HG03378 (cell line): ENCODE data around the gene INKA2.

Experiments used
- ATAC-seq: cut with Tn5 transposase; IDR thresholded peaks from one replicate; pipeline ENCODE4 v1.9.1; 2021; ENCODE audit warnings: mild to moderate bottlenecking, moderate library complexity; ENCODE audit not compliant: unreplicated experiment

Gene INKA2

DNA sequence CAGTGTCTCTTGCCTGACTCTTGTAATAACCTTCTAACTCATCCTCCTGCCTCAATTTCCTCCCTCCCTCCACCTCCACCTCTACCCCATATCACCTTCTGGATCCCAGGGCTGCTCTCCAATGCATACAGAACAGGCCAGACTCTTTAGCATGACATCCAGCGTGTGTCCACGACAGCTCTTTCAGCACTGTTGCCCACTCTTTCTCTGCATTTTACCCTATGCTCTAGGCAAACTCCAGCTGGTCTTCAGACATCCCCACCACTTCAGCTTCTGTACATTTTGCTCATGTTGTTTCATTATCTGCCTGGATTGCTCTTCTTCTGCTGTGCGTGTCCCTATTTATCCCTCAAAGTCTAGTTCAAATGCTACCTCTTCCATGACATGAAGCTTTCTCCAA is 4.8 kb downstream of the INKA2 start:
- no peak for ATAC-seq

DNA sequence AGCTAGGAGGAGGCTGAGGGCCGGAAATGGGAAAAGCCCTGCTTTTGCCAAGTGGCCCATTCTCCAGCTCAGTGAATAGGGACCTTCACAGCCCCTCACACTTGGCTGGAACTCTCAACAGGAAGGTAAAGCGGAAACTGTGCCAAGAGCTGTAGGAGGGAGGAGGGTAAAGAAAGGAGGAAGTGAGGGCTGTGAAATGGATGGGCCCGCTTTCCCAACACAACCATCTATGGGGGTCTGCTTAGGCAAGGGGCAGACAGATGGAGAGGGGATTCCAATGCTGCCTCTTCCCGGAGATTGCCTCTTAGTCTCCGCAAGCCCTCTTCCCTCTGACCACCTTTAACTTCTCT is 5.2 kb downstream of the INKA2 start:
- ATAC-seq = no peak

DNA sequence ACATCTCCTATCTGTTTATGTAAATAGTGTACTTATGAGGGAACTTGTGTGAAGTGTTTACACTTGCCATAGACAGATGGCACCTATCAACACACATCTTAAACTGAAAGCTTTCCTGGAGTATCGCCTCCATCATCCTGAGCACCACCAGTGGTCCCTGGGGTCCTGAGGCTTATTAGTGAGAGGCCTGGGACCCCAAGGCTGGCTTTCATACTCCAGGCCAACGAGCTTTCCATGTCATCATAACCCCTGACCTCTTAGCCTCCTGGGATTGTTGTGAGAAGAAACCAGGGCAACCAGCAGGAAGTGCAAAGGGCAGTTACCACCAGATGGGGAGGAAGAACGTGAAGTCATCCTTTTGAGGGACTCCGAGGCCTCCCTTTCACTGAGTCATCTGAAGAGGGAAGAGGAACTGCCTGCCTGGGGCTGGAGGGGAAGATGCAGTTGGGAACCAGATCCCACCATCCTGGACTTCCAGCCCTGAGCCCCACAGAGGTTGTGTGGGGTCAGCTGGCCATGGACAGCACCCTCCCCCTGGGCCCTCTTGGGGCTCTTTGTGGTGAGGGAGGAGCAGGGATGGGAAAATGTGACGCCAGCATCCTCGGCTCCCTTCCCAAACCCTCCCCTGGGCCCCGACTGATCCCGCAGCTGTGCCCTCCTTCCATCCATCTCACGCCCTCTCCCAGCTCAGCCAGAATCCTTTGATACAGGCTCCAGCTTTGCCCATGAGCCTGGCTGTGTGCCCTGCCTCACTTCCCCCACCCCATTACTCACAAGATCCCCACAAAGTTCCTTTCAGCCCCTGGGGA is 5.8 kb downstream of the INKA2 start:
- ATAC-seq = no peak

DNA sequence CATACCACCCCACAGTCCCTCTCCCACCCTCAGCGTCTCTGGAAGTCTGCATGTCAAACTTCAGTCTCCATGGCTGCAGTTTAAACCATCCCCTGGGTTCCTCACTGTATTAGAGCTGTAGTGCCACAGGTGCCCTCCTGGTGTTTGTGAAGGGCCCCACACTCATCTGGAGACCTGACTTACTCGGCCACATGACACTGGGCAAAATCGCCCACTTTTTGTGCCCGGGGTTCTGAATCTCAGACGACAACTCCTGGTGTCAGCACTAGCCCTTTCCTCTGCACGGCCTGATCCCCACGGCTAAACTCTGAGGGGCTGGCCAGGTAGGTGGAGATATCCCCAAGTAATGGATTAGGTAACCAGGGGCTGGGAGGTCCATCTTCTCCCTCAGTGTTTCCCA is 6.5 kb downstream of the INKA2 start:
- ATAC-seq = no peak

DNA sequence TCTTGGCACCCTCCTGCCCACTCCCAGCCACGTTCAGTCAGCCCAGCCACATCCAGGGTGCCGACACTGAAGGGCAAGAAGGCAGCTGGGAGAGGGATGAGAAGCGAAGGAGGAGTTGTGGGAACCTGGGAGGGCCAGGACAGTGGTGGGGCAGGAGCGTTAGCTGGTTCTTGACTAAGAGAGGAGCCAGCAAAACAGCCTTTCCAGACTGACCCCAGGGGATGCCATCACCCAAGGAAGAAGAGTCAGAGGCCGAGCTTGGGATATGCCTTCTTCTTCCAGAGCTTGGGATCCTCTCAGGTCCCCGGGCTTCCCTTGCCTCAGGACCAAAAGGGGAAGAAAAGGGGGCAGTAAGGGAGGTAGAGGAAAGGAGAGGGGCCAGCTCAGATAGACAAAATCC is 7.2 kb downstream of the INKA2 start:
- ATAC-seq = no peak

DNA sequence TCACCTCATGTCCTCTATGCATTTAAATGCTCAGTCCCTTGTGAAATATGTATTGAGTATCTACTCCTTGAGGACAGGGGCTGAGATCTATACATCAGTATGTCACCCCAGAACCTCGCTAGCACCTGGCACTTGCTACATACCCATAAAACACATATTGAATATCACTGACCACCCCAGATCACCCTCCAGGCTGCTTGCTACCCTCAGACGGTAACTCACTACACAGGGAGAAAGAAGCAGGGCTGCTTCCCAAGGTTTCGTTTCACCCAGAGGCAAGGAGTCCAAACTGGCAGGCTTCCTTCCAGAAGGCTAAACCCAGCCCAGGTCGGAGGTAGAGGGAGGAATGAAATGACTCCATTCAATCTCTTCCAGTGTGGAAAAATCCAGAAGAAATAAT is 8.5 kb downstream of the INKA2 start:
- ATAC-seq = no peak

DNA sequence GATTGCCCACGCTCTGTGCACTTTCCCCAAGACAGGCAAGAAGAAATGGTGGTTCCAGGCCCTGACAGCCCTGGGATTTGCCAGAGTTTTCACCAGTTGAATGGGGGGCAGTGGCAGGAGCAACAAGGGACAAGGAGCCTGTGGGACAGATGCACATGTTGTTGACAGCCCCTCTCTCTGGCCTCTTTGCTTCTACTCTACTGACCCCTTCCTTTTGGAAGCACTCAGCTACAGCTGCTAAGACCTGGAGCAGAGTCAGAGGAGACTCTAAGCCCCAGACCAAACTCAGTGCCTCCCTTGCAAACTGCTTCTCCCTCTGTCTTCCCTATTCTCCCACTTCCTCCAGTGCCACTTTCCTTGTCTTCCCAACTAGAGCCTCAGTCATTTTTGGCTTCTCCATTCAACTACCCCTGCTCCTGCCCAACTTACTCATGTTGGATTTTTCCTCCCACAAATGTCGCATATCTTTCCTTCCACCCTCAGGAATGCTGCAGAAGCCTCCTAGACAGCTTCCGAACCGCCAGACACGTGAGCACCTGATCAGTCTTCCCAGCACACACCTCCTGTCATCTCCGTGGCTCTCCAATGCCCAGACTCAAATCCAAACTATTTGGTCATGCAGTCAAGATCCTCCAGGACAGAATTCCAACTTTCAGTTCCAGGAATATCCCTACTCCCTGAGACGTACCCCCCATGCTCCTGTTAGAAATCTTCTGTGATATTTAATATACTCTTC is 9.1 kb downstream of the INKA2 start:
- ATAC-seq = no peak

DNA sequence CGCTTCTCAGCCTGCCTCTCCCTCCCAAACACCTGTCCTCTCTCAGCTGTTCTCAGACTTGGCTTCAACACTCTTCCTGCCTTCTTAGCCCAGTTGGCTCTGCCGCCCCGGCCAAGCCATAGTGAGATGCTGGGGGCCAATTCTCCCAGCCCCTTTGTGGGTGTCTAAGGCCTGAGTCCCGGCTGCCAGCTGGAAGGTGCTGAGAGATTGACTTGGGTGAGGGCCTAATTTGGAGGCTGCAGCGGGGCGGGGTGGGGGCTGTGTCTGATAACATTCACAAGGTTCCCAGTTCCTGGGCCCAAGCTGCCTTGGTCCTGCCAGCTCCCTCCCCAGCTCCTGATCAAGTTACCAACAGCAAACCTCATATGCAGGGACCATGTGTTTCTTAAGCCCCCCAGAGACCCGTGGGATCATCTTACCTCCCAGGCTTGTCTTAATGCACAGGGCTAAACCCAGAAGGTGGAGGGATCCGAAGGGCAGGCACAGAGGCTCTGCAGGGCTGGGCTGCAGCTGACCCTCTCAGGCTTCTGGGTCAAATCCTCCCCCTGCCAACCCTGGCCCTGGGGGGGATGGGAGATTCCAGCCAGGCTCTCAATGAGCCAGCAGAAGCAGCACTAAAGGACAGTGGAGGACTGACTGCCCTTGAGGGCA is 9.8 kb downstream of the INKA2 start:
- no peak for ATAC-seq

DNA sequence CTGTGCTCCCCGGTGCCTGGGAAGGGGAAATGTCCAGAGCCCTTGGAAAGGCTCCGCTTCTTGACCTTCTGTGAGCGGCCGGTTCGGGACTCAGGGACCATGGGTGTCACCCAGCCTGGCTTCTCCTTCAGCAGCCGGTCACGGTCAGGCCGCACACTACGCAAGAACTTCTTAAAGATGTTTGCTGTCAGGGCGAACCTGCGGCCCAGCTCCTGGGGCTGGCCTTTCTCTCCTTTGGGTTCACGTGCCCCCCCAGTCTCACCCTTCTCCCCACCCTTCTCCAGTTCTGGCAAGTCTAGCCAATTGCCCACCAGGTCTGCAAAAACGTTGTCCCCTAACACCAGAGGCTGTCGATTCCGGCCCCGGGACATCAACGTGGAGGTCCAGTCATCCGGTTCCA is 12.1 kb downstream of the INKA2 start:
- ATAC-seq = no peak

DNA sequence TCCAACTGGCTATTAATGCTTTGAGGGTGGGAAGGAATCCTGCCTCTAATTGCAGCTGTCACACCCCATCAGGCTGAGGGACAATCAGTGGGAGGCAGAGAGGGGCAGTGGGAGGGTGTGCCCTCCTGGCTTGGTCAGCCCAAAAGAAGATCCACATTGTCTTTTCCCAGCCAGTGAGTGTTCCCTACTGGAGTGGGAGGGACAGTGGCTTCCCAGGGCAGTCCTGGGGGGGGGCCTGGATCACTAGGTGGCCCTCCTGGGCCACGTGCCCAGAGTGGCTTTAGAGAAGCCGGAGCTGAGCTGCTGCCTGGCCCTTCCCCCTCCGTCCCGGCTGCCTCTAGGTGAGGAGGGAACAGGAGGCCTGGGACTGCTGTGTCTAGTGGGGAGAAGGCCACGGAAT is 14.0 kb downstream of the INKA2 start:
- ATAC-seq = no peak

DNA sequence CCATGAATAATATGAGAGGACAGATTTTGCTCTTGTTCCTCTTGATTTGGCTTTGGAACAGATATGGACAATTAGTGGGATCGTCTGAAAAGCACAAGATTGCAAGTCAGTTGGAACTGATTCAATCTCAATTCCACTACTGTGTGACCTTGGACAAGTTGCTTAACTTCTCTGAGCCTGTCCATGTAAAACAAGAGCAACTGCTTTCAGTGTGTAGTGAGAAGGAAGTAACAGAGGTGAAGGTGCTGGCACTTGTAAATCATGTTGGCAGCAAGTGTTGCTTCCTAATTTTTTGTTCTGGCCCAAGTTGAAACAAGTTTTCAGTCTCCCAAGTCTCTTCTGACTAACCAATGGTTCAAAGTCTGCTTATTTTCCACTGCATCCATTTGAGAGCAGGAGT is 15.3 kb downstream of the INKA2 start:
- ATAC-seq = no peak

DNA sequence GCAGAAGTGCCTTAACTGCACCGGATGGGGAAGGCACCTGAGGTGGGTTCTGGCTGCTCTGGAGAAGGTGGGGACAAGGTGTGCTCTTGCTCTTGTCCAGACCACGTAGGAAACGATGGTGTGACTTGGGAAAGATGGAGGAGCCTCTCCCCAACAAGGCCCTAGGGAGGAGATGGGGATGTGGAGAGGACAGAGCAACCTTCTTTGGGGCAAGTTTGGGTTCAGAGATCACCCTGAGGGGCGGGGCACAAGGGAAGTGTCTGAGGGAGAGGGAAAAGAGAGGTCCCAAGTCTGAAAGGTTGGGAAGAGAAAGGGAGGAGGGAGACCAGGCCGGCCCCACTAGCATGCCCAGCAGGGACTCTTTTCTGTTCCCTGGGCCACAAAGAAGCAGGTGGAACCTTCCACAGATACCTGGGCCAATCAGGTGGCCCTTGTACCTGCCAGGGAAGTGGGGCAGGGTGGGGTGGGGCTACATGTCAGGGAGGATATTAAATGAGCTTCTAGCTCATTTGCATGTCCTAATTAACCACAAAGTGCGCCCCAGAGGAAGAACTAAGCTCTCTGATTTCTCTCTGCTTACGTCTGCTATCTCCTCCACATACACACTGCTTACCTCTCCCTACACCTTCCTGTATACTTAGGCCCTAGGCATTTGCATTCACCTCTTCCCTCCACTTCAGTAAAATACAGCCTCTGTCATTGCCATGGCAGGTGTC is 15.9 kb downstream of the INKA2 start:
- no peak for ATAC-seq

DNA sequence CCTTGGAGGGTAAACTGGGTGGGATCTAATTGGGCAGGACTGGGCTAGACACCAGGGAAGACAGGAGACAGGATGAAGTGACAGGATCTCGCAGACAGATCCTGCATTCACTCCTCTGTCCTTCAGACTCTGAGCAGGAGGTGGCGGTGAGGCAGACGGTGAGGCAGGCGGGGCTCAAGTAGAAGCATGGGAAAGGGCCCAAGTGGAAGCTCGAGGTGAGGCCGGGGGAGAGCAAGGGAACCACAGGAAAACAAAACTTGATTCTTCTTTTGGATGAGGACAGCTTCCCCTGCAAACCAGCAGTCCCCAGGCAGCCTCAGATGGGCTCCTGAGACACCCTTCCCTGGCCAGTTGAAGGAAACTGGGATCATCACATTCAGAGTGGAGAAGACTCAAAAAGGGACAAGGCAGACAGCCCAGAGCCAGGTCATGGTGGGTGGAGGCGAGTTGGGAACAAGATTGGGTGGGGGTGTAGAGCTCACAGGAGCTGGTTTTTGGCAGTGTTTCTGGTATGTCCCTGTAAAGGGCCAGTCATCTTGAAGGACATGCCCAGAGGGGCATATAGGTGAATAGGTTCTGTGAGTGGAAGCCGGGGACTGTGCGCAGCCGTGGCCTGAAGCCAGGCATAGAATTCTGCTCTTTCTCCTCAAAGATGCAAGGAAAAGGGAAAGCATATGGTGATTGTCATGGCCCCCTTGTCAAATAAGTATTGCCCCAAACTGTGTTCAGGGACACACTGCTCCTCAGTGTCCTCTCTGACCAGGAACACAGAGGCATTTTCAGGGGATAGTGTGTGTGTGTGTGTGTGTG is 18.0 kb downstream of the INKA2 start:
- no peak for ATAC-seq

DNA sequence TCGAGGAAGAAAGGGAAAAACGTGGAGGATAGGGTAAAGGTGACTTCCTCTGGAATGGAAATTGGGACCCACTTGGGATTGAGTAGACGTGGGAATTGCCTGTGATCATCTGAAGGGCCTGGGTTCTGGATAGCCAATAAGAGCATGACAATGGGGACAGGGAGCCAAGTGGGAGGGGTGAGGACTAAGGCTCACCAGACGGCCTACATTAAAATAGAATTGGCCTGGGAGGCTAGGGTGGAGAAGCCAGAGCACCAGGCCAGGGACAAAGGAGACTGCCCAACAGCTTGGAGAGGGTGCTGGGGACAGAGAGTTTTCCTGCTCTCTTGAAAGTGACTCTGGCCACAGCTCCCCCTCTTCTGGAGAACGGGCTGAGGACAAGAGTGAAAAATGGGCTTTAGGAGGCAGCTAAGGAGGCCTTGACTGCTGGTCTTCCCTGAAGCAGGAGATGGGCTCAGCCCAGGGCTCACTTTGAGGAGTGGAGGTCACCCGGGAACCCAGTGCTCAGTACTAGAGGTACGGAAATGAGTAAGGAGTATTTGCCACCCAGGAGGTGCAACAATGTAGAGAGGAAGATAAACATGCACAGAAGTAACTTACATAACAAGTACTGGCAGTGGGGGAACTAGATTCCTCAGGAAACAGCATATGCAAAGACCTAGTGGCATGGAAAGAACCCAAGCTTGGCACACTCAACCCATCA is 18.8 kb downstream of the INKA2 start:
- no peak for ATAC-seq

DNA sequence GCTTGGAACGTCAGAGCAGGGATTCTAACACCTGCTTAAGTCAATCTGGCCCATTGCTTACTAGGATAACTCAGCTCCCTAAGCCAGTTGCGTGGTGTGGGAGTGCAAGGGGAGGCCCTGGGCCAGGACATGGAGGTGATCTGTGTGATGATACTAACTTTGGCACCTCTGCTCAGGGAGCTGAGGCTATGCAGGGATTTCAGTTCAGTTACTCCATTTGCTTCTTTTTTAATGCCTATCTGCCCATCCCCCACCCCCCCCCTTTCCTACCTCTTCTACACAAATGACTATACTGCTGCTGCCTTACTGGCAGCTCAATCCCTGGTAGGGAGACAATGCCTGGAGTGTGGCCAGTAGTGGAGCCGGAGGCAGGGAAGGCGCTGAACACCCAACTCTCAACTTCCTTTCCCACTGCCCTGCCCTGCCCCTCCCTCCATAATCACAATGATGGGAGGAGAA is 19.5 kb downstream of the INKA2 start:
- ATAC-seq = no peak

DNA sequence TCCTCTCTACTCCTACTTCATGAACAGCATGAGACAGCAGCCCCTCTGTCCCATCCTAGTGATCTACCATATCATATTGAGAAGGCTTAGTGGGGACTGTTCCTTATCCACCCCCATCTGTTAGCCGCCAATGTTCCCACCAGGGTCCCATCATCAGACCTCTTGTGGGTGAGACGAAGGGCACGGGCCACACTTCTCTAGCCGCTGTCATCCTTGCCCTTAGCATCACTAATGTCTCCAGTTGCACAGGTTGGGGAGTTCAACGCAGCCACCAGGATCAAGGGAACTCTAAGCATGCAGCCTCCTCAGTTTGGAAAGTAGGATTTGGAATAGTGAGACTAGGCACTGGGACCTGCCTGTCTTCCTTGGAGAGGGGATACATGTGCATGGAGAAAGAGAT is 20.1 kb downstream of the INKA2 start:
- ATAC-seq = no peak

DNA sequence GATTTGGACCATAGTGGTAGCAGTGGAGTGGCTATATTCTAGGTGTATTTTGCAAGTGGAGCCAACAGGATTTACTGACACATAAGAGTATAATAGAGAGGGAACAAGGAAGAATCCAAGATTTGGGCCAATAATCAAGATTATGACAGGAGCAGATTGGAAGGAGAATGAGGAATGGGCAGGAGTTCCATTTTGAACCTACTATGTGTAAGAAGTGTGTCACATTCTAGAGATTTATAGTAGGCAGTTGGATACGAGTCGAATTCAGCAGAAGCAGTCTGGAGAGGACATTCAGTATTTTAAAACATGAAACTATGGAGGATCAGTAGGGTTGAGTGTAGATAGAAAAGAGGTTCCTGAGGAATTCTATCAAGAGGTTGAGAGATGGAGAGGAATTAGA is 21.7 kb downstream of the INKA2 start:
- ATAC-seq = no peak

DNA sequence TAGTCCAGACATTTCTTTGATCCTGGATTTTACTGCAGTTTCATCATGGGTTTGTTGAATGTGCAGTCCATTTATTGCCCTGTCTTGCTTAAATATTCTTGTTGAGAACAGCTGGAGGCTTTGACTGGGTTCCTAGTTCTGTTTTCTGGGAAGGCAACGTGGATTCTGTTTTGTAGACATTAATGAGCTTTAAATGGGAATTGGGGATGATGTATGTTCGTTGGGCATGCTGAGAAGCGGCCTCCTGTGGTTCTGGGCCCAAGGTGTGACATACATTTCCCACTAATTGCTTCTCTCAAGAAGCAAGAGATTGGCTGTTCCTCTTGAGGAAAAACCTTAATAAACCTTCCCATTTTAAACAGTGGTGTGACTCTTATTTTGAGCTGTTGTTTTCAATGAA is 22.9 kb downstream of the INKA2 start:
- no peak for ATAC-seq

DNA sequence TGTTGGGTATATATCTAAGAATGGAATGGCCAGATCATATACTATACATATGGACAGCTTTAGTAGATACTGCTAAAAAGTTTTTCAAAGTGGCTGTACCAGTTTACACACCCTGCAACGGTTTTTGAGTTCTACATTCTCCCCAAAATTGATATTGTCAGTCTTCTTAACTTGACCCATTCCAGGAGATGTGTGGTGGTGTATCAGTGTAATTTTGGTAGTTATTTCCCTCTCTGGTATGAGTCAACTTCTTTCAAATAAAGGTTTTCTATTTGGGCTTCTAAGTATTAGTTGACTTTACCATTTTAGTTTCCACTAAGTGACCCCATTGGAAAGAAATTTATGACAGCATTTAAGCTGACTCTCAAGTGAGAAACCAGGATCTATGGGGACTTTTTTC is 29.2 kb downstream of the INKA2 start:
- no peak for ATAC-seq

DNA sequence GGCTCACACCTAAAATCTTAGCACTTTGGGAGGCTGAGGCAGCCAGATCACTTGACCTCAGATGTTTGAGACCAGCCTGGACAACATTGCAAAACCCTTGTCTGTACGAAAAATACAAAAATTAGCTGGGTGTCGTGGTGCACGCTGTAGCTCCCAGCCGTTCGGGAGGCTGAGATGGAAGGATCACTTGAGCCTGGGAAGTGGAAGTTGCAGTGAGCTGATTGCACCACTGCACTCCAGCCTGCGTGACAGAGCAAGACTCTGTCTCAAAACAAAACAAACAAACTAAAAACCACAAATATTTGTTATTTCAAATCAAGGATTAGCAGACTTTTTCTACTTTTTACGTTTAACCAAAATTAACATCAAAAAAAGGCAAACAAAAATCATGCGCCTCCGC is 31.3 kb downstream of the INKA2 start:
- no peak for ATAC-seq
